GM21825 (cell line): ENCODE results near the gene FSIP1.

ENCODE experiments used
- ATAC-seq: cut with Tn5 transposase; IDR thresholded peaks from one replicate; pipeline ENCODE4 v1.9.1; 2021; ENCODE audit warnings: mild to moderate bottlenecking, moderate library complexity; ENCODE audit not compliant: unreplicated experiment

Gene FSIP1

DNA sequence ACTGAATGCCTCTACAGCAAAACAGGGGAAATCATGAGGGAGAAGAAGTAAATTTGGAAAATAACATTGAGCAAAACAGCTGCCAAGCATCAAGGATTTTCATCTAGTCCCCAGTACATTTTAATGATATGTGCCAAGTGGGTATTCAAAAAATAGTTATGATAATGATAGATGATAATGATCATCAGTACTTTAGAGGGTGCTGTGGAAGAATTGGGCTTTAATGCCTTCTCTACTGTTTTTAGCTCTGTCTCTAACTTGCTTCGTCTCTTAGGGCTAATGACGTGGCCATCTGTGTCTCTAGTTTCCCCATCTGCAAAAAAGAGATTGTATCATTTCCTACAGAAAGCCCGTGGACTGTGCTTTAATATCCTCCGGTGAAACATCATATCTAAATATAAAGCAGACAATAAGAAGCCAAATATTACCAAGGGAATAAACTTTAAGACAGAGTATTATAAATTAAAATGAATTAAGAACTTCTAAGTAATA is 10.2 kb upstream of the FSIP1 start:
- ATAC-seq, result no peak

DNA sequence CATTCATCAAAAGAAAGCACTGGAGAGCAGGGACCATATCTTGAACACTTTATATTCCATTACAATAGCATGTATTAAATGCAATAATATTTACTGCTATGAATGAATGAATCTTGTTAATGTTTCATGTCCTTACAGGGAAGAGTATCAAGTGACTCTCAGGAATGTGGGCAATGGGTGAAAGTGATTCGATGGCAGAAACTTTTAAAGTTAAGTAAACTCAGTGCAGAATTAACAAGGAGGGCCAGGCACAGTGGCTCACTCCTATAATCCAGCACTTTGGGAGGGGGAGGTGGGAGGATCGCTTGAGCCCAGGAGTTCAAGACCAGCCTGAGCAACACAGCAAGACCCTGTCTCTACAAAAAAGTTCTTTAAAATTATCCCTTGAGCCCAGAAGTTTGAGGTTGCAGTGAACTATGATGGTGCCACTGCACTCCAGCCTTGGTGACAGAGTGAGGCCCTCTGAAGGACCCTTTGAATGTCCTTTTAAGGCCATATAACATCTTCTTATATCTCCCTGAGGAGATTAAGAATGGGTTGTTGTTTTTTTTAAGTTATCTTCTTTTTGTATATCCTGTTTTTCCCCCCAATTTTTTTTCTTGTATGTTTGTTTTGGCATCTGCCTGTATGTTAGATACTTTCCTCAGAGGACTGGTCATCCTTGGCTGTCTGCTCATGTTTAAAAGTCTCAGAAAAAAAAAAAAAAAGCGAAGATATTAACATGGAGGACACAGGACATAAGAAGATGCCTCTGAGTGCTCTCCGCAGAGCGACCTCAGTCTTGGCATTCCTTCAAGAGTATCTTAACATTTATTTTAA is 9.6 kb upstream of the FSIP1 start:
- ATAC-seq, result no peak

DNA sequence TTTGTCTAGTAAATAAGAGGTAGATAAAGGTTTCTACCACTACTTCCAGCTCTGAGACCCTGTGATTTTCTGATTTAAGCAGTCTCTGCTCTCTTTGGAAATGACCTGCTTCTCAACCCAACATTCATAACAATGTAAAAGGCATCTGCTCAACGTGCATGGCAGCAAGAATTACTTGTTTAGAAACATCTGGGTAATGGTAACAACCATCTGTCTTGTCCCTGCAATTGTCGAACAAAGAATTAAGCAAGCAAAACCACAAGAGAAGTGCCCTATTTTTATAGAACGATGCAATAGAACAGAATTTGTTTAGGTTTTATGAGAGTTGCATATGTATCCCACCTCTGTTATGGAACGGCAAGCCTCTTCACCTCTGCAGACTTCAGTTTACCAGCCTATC is 7.1 kb upstream of the FSIP1 start:
- no peak for ATAC-seq

DNA sequence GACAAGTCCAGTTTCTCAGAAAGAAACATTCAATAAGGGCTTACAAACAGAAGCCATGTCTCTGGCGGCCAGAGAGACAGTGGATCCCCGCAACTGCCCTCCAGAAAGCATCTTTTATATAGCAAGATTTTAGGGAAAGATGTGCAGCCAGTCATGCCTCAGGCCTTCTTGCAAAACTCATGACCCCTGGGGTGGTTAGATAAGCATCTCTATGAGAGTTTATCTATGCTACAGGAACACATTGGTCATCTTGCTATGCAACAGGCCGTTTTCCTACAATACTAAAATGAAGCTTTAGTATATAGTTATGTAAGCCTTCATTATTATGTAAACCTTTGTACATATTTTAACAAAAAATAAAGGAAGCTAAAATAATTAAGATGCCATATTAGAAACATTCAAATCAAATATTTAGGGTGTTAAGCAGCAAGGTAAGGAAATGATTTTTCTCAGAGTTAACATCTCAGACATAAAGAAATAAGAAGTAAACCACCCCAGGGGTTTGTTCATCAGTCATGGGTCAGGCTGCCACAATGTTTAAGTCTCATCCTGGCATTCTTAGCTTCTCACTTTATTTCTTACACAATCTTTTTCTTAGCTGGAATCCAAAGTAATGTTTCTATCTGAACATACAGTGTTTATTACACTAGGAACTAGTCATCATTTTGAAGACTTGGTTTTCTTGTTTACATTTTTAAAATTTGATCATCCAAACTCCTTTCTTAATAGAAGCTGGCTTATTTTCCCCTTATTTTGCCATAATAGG is 6.3 kb upstream of the FSIP1 start:
- ATAC-seq, result no peak

DNA sequence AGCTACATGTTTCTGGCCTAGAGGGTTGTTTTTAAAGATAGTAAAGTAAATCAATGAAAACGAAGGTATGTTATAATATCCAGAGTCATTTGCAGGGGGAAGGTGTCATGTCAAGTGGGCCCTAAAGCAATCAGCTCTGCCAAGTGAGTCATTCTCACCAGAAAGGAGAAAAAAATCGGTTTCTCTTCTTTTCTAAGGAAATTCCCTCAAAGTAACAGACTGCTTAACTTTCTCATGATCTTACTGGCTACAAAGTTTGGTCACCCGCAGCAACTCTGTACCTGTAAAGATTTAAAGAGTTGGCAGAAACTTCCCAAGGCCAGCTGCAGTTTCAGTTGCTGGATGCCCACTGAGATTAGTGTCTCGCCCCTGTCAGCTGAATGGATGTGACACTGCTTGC is 5.5 kb upstream of the FSIP1 start:
- no peak for ATAC-seq

DNA sequence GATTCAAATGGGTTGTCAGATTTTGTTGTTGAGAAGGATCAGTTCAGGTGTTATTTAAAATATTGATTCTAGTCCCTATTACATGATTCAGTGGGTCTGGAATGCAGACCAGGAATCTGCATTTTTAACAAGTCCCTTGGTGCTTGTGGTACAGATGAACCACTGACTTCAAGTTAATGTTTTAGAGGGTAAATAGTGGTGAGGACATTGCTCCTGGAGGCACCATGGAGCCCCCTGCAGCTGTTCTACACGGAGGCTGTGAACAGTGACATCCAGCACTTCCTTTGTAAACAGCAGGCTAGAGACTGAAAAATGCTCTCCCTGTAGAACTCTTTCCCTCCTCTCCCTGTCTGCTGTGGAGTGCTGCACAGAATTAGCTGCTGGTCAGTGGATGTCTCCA is 4.8 kb upstream of the FSIP1 start:
- ATAC-seq, result no peak

DNA sequence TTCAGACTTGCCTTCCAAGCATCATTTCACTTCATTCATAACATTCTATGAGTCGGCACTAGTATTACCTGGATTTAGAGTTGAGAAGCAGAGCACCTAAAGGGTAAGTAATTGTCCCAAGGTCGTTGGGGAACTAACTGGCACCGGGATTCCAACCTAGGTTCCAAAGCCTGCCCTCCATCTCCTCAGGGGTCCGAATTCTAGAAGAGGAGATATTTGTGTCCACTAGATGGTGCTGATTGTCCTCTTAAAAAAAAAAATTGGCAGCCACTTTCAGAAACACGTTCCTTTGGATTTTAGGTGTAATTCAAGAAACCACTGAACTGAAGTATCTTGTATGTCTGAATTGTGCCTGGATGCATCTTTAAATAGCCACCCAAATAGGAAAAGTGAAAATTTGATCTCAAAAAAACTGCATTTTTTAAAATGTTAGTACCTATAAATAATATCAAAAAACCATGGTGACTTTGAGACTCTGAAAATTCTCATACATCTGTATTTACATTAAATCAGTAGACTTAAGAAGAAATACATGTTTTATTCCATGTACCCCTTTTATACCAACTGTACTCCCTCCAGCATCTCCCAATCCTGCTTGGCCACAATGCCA is 3.9 kb upstream of the FSIP1 start:
- no peak for ATAC-seq

DNA sequence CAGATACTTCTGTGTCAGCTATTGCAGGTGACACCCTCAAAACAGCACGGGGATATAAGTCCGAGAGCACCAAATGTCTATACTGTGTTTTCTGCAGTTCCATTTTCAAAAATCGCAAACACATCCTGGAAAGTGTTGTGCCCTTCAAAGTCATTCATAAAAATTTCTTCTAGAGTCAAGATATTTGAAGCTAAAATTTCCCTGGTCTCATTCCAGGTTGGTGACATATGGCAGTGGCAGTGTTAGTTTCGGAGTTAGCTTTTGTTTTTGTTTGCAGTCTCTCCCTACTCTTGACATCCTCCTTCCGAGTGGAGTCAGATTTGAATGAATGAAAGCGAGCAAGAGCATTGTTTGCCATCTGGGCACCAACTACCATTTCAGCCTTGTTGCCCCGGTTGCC is 3.2 kb upstream of the FSIP1 start:
- ATAC-seq, result no peak

DNA sequence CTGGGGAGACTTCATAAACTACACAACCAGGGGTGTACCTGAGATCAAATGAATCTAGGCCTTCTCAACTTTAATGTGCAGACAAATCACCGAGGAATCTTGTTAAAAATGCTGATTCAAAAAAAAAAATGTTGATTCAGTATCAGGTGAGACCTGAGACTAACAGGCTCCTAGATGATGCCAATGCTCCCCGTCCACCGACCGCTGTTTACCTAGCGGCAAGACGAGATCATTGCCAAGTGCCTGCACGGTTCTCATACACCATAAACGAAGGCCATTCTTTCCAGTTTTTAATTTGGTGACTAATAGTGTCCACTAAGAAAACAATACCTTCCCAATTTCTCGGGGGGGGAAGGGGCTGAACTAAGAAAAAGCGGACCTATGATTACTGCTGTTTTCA is 2.5 kb upstream of the FSIP1 start:
- no peak for ATAC-seq

DNA sequence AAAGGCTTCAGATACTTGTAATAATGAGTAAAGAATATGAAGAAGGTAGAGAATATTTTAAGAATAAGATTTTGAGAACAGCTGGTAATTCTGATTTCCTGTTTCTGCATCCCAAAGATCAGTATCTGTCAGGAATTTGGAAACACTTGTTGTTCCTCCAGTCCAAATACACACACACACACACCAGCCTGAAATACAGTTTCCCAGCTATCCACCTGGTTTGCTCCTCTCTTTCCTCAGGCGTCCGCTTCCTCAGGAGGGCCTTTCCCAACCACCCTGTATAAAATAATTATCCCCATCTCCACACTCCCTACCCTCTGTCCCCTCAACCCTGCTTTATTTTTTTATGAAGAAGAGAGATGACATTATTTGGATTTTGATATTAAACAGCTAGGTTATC is 2.0 kb upstream of the FSIP1 start:
- ATAC-seq, result no peak

DNA sequence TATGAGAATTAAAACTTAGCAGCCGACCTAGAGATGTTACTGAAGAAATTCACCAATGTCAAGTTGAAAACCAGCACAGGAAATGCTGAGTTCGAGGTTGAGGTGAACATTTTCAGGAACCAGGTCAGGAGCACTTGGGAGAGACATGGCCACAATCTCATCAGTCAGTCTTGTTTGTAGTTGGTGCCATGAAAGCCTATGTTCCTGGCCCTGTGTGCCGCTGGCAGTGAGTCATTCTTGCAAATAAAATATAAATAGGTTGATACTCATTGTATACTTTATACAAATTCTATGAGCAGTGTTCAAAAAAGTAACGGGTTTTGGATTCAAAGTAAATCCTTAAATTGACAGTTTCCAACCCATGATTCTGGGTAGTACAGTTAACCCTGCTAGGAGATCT is 1.5 kb upstream of the FSIP1 start:
- ATAC-seq, result no peak

DNA sequence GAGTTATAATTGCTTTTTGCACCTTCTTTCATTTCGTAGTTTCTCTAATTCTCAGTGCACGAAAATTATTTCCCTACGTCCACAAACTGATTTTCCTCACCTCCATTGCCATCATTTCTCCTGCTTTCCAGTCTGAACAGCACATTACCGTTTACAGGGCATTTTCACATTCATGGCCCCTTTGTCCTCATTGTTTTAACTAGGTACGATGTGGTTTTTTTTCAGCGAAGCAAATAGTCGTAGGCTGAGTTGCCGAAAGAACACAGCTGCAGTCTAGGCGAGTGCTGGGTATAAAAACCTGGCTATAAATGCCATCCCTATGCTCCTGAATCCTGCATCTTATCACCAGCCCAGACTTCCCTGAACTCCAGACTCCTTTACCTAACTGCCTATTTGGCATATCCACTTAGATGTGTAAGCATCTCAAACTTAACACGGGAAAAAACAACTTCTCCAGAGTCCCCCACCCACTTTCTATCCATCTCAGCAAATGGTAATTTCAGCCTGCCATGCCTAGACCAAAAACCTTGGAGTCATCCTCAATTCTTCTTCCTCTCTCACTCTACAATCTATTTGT is 691 bp upstream of the FSIP1 start:
- no peak for ATAC-seq

DNA sequence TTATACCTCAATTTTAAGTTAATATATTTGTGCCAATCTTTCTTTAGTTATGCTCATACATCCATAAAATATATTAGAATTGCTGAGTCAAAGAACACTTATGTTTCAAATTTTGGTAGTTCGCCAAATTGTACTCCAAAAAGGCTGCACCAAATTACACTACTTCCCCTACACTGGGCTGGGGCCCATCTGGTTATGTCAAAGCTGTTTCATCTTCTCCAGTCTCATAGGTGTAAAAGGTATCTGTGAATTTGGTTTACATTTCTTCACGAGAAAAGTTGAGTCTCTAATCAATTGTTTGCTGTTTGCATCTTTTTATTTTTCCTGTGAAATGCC is 706 bp downstream of the FSIP1 start:
- no peak for ATAC-seq

DNA sequence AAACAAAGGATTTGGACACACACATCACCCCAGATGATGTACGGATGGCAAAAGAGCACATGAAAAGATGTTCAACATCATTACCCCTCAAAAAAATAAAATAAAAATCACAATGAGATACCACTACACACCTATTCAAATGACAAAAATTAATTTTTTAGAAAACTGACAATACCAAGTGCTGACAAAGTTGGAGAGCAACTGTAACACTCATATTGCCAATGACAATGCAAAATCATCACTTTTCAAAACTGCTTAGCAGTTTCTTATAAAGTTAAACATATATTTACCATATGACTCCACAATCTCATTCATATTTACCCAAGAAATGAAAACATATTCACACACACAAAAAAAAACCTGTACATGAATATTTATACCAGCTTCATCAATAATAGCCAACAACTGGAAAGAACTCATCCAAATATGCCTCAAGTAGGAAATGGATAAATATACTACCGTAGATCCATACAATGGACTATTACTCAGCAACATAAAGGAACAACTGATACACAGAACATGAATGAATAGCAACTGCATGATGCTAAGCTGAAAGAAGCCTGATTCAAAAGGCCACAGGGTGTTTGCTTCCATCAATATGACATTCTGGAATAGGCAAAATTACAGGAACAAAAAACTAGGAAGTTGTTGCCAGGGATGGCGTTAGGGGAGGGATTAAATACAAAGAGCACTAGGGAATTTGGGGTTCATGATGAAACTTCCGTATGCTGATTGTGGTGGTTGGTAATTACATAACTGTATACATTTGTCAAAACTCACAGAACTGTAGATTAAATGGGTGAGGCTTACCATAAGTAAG is 1.3 kb downstream of the FSIP1 start:
- ATAC-seq, result no peak

DNA sequence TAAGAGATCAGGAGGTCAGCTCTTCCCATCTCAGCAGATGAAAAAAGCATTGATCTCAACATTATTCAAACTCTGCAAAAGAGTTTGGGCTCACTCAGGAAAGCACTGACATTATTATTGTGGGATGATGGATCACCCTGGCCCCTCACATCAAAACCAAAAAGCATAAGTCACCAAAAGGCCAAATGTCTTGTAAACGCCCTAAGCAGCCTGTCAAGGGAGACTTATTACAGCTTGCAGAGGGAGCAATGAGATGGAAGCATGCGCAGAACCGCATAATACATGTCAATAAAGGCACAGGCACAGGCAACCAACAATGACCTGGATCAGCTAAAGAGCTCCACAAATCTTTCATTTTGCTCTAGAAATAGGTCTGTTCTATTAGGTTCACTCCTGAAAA is 4.6 kb downstream of the FSIP1 start:
- ATAC-seq, result no peak

DNA sequence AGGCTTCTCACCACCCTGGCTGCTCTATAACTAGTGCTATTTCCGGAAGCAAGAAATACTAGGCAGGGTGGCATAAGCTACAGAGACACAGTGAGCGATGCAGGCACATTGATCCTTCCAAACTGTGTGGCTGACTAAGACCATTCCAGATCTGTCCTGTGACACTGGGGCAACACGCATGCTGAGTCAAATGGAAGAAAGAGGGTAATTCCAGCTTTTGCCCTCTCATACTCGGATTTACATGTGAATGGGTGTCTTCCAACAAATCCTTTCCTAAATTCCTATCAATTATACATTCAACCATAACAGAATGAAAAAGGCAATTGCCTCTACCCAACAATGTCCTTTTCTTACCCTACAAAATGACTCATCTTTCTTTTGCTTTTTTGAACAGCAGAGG is 5.1 kb downstream of the FSIP1 start:
- no peak for ATAC-seq

DNA sequence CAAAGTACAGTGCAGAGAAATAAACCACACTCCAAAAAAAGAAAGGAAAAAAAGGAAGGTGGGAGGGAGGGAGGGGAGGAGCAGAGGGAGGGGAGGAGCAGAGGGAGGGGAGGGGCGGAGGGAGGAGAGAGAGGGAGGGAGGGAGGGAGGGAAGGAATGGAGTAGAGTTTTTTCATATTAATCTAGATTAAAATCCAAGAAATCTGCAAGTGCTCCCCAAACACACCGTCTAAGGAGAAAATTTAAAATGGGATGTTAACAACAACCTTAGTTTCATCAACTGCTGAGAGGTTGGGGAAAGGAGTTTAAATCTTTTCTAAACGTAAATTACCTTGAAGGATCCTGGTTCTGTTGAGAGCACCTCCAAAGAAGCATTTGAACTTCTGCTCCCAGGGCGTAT is 6.6 kb downstream of the FSIP1 start:
- no peak for ATAC-seq

DNA sequence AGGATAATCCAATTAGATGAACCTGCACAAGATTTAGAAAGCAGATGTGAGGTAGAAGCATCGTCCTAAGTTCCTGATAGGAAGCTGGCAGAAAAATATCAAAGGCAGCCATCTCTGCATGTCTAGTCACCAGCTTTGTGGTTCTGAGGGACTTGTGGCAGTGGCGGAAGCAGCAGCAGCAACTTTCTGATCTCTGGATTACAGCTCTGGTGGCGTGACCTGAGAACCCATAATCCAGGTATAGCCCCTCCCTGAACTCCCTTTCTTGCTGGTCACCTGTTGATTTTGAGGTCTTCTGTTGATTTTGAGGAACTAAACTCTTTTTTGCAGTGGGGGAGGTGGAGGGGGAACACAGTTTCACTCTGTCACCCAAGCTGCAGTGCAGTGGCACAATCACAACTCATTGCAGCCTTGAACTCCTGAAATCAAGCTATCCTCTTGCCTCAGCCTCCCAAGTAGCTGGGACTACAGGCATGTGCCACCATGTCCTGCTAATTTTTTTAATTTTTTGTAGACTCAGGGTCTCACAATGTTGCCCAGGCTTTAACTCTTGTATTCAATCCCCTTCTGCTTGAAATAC is 7.9 kb downstream of the FSIP1 start:
- no peak for ATAC-seq

DNA sequence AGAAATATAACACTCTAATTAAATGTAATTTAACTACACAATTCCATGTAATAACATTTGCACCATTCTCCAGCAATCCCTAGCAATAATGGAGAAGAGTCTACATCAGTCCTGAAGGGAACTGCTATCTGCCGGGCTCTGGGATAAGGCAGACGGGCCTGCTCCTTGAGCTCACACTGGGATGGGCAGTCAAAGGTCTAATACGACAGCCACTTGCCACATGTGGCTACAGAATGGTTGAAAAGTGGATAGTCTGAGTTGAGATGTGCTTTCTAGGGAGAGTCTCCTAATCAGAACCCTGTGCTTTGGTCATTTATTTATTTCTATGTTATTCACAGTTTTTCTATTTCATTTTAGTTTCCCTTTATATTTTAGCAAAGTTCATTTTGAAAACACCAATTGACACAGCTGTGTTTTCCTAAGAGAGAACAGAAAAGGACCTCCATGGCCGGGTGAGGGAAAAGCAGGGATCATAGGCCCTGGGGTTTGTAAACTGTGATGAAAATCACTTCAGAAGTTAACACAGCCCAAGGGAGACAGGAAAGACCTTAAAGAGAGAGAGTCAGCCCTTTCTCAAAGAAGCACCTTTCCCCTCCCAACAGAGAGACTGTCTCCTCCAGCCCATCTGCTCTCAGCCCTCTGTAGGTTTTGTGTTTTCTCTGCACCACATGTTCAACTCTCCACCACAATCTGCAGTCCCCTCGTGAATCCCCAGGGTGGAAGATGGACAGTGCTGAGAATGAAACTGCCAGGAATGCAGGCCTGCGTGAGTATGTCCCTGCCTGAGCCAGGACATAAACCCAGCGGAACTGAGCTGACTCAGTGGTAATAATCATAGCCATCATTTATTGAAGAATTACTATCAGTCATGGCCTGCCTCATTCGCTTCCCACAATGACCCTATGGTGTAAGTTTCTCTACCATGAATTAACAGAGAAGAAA is 11.6 kb downstream of the FSIP1 start:
- no peak for ATAC-seq
